PFSK-1 (cell line): ENCODE results near the gene AP1G1.

Source experiments
- FOXP2 ChIP-seq: optimal IDR thresholded peaks from 2 replicates; pipeline ENCODE3; 2011; ENCODE audit warnings: borderline replicate concordance, control low read depth, inconsistent platforms; ENCODE audit not compliant: insufficient read depth; ENCODE audit errors: extremely low read length, extremely low read depth
- POLR2AphosphoS5 ChIP-seq: IDR thresholded peaks from 2 replicates; pipeline ENCODE4 v1.6.1; 2012; ENCODE audit warnings: low read depth, mild to moderate bottlenecking, control low read depth, low read length, moderate library complexity
- SIN3A ChIP-seq: IDR thresholded peaks from 2 replicates; pipeline ENCODE4 v1.6.1; 2012; ENCODE audit warnings: mild to moderate bottlenecking, low read length, moderate library complexity, borderline replicate concordance; ENCODE audit not compliant: insufficient read depth
- TAF1 ChIP-seq: IDR thresholded peaks from 2 replicates; pipeline ENCODE4 v1.6.1; 2012; ENCODE audit warnings: low read length, control low read depth, borderline replicate concordance; ENCODE audit not compliant: insufficient read depth
- TF ChIP-seq, protein P1 (sequence below), 2 experiments: IDR thresholded peaks; 2 replicates each; pipeline versions ENCODE4 v1.6.1 to v1.8.0; 2011 to 2012; ENCODE audit warnings: low read depth in 2 of 2, low read length in 2 of 2, control low read depth in 1 of 2, inconsistent platforms in 1 of 2, mild to moderate bottlenecking in 1 of 2, moderate library complexity in 1 of 2; ENCODE audit not compliant: insufficient read depth in 1 of 2

AP1G1 gene

DNA sequence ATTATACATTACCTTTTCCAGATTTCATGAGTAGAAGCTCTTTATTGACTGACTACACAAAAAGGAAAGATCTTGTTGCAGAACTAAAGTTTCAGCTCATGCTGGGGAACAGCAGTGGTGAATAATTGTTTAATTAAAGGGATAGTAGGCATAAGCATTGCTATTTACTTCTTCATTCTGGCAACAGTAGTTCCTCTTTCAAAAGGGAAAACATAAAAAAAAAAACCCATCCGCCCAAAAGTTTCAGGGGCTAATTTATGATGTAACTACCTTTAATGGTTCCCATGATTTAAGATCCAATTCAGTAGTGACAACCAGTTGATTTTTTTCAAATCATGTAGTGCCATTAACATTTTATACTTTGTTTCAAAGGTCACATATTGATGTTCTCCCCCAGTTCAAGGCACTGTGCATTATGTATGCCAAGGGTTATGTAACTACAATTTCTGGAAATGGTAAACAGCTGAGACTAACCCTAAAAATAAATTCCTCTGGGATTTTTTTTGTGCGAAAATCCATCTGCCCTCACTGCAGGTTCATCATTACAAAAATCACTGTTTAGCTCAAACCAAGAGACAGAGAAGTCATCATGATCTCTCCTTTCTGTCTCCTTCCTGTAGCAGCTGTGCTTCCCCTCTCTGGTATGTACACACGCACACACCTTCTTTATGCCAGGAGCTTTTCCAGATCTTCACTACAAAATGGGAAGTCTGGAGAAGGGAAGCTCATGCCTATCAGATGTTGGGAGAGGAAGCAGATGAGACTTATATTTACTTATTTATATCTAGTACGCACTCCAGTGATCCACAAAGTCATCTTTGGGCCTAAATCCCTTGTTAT, 81.9 kb downstream of the AP1G1 start:
- TF ChIP-seq SIN3A (no peak), FOXP2 (no peak), POLR2AphosphoS5 (no peak), TAF1 (no peak)
- TF ChIP-seq, protein P1, sequence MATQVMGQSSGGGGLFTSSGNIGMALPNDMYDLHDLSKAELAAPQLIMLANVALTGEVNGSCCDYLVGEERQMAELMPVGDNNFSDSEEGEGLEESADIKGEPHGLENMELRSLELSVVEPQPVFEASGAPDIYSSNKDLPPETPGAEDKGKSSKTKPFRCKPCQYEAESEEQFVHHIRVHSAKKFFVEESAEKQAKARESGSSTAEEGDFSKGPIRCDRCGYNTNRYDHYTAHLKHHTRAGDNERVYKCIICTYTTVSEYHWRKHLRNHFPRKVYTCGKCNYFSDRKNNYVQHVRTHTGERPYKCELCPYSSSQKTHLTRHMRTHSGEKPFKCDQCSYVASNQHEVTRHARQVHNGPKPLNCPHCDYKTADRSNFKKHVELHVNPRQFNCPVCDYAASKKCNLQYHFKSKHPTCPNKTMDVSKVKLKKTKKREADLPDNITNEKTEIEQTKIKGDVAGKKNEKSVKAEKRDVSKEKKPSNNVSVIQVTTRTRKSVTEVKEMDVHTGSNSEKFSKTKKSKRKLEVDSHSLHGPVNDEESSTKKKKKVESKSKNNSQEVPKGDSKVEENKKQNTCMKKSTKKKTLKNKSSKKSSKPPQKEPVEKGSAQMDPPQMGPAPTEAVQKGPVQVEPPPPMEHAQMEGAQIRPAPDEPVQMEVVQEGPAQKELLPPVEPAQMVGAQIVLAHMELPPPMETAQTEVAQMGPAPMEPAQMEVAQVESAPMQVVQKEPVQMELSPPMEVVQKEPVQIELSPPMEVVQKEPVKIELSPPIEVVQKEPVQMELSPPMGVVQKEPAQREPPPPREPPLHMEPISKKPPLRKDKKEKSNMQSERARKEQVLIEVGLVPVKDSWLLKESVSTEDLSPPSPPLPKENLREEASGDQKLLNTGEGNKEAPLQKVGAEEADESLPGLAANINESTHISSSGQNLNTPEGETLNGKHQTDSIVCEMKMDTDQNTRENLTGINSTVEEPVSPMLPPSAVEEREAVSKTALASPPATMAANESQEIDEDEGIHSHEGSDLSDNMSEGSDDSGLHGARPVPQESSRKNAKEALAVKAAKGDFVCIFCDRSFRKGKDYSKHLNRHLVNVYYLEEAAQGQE (IDR thresholded peaks at IDR 0.05; ENCODE audit: insufficient read depth in 1 of 2, low read depth in 2 of 2, low read length in 2 of 2), result no peak

DNA sequence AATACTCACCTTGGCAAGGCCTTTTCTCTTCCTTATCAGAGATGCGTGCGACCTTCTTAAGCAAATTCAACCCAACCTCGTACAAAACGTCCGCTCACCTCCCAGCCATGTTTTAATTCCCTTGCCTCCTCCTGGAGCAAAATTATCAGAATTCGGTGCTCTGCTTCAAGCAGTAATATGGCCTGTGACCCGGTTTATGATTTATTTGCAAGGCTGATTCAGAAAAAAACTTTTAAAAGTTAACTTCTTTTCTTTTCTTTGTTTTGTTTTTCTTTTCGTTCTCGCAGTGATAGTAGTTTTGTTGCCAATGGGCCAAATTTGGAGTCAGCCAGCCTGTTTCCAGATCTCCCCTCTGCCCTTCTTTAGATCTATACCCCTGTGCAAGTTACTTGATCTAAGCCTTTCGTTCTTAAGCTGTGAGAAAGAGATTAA, 84.3 kb downstream of the AP1G1 start, which contains the start of gene PHLPP2:
Gene PHLPP2 (minus strand): TSS at position 382 of the 432 bp plus-strand sequence. CDS start 9,906 bp downstream, outside the sequence.
- TF ChIP-seq, protein P1 (IDR thresholded peaks at IDR 0.05; ENCODE audit: insufficient read depth in 1 of 2, low read depth in 2 of 2, low read length in 2 of 2), result no peak
- no peak for TF ChIP-seq POLR2AphosphoS5
- TF ChIP-seq SIN3A, result no peak
- TF ChIP-seq TAF1, result no peak
- TF ChIP-seq FOXP2, result no peak

DNA sequence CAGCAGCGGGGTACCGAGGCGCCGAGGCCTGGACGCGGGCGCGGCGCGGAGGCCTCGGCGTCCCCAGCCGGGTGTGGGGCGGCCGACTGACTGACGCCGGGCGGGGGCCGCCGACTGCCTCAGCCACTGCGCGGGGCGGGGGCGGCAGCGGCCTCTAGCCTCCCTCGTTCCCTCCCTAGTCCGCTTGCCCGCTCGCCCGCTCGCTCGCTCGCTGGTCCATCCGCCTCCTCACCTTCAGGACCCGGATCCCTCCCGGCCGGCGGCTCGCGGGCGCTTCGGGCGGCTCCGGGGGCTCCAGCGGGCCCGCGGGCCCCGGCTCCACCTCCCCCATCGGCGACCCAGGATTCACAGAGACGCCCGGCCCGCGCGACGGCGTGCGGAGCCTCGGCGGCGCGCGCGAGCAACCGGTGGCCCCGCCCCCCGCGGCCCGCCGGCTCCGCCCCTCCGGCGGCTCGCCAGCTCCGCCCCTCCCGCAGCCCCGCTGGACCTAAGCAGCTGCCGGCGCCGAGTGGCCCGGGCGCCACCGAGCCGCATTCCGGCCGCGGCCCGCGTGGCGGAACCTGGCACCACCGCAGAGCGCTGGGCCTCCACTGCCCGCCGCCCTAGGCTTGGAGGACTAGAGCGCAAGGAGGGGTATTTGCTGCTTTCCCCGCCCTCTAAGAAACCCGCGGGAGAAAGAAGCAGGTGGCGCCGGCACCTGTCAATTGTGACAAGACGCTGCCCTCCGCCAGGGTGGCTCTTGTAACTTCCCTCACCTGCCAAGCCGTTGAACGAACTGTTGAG, 84.9 kb downstream of the AP1G1 start:
- TF ChIP-seq, protein P1 (IDR thresholded peaks at IDR 0.05; ENCODE audit: insufficient read depth in 1 of 2, low read depth in 2 of 2, low read length in 2 of 2), result no peak
- TF ChIP-seq POLR2AphosphoS5, result no peak
- no peak for TF ChIP-seq FOXP2
- TF ChIP-seq TAF1, result no peak
- no peak for TF ChIP-seq SIN3A

DNA sequence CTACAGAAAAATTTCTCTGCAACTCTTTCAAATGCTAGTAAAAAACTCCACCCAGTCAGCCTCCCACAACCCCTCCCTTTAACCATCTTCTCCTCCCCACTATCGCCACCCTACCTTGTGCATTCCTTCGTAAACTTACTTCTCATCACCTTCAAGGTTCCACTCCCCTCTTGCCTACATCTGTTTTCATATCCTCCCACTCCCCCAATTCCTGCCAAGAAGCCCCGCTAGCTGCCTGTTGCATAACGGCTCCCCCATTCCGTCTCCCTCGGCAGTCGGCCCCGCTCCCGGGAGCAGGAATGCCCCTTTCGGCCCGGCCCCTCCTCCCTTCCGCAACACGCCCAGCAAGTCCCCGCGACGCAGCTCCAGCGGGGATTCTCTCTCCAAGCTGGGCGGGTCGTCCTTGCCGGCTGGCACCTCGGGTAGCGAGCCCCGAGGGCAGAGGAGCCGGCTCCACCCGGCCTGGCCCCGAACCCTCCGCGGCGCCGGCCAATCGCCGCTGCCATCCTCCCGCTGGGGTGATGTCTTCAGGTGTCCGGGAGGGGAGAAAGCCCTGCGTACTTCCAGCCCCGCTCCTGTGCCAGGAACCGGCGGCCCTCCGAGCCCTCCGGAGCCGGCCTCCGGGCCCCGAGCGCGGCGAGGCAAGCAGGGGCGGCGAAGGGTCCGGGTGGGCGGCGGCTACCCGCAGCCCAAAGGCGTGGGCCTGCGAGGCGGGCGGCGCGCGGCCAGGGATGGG, 85.7 kb downstream of the AP1G1 start:
- TF ChIP-seq TAF1 (no peak), POLR2AphosphoS5 (no peak), FOXP2 (no peak), SIN3A (no peak)
- TF ChIP-seq, protein P1 (IDR thresholded peaks at IDR 0.05; ENCODE audit: insufficient read depth in 1 of 2, low read depth in 2 of 2, low read length in 2 of 2), result no peak
